ENCODE measurements around the gene UGT1A3. TPM values are rescaled to one million over a fixed set of nuclear protein-coding genes. Genes with fewer than 3 reads are reported as not detected.

The UGT1A3 gene
- total RNA-seq, 1 donor from 2014 or later = not detected

- no peak overlapping the region for H3K4me3 Mint-ChIP-seq
- DNase-seq (no peak), ATAC-seq (ENCODE audit: low read depth) (no peak)
- ChIA-PET POLR2A (no interaction called here), CTCF (no interaction called here)
- no peaks in the 10 kb centered on the region for H3K9me3 Mint-ChIP-seq
- H3K4me1 Mint-ChIP-seq = no peaks in the 10 kb centered on the region
- peaks cover 20% of the 10 kb centered on the region for H3K27me3 Mint-ChIP-seq
- H3K36me3 Mint-ChIP-seq (ENCODE audit: low read depth) = no peaks in the 10 kb centered on the region
- TF ChIP-seq CTCF (IDR thresholded peaks at IDR 0.05) = no peak
- intact Hi-C loops (cut with micrococcal nuclease) = no loop called here
- no peak overlapping the region for H3K27ac Mint-ChIP-seq
Observed at GRCh38 chr2:233817995-233818638, 89.3 kb downstream of the UGT1A3 start.

DNA sequence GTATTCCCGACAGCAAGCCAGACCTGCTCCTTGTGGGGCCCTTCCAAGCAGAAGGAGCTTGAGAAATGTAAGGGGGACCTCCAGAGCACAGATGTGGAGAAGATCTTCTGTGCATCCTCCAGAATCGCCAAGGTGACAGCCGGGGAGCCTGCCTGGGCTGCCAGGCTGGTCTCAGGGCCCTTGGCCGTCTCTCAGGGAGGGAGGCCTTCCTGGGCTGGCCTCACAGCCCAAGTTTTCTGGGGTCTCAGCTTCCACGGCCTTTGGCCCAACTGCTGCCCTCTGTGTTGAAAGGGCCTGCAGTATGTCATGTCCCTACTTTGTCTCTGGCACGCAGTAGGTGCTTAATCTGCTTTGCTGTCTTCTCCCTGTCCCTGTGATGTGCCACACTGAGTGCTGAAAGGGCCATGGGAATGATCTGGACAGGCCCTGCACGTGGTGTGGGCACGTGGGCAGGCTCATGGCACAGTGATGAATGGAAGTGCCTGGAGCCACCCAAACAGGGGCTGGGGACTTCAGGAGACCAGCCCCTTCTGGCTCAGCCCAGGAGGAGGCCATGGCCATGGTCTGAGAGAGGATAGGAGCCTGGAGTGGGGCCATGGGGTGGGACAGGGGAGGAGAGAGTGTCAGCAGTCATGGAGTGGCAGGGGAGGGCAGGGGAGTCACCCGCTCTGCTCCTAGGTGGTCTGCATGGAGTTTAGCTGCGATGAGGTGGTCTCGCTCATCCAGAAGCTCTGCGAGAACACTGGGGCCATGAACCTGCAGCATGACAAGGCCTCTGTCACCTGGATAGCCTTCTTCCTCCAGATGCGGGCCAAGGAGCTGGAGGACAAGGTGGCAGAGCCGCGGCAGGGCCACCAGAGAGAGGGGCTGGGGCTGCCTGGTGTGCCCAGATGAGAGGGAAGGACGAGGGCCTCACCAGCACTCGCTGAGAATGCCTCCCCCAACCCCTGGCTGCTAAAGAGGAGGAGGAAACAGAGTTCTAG lies 90.1 kb downstream of the UGT1A3 start:
- intact Hi-C loops (cut with micrococcal nuclease) = no loop called here
- DNase-seq (no peak), ATAC-seq (ENCODE audit: low read depth) (no peak)
- Mint-ChIP-seq H3K9me3 (no peaks in the 10 kb centered on the region), H3K27ac (no peak overlapping the region), H3K4me3 (no peak overlapping the region), H3K4me1 (no peaks in the 10 kb centered on the region), H3K27me3 (peaks cover 20% of the 10 kb centered on the region), H3K36me3 (ENCODE audit: low read depth) (no peaks in the 10 kb centered on the region)
- POLR2A ChIA-PET = no interaction called here
- TF ChIP-seq CTCF (IDR thresholded peaks at IDR 0.05) = no peak
- CTCF ChIA-PET = no interaction called here

- Mint-ChIP-seq H3K27me3 (peaks cover 17% of the 10 kb centered on the region), H3K4me3 (no peak overlapping the region), H3K27ac (no peak overlapping the region), H3K4me1 (no peaks in the 10 kb centered on the region), H3K36me3 (ENCODE audit: low read depth) (no peaks in the 10 kb centered on the region), H3K9me3 (no peaks in the 10 kb centered on the region)
- DNase-seq = no peak
- TF ChIP-seq CTCF (IDR thresholded peaks at IDR 0.05) = no peak
- ATAC-seq (ENCODE audit: low read depth) = no peak
- intact Hi-C loops (cut with micrococcal nuclease) = no loop called here
- ChIA-PET POLR2A (no interaction called here), CTCF (no interaction called here)
Observed at GRCh38 chr2:233819884-233820773, 91.3 kb downstream of the UGT1A3 start.

DNA sequence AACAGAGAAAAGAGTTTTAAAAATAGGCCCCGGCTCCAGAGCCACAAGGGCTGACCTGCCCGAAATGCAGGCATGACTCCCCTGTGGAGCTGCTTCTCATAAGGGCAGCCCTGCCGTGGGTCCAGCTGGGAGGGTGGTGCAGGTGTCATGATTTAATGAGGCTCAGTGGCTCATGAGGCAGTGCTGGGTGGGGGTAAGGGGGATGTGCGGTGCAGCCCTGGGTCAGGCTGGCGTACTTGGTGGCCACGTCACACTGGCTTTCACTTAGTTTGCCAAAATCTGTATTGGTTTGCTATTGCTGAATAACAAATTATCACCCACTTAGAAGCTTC lies 91.9 kb downstream of the UGT1A3 start:
- ATAC-seq (ENCODE audit: low read depth) (no peak), DNase-seq (no peak)
- Mint-ChIP-seq H3K4me3 (no peak overlapping the region), H3K36me3 (ENCODE audit: low read depth) (no peaks in the 10 kb centered on the region), H3K9me3 (no peaks in the 10 kb centered on the region), H3K4me1 (no peaks in the 10 kb centered on the region), H3K27me3 (peaks cover 19% of the 10 kb centered on the region), H3K27ac (no peak overlapping the region)
- intact Hi-C loops (cut with micrococcal nuclease) = no loop called here
- ChIA-PET POLR2A (no interaction called here), CTCF (no interaction called here)
- TF ChIP-seq CTCF (IDR thresholded peaks at IDR 0.05) = no peak

DNA sequence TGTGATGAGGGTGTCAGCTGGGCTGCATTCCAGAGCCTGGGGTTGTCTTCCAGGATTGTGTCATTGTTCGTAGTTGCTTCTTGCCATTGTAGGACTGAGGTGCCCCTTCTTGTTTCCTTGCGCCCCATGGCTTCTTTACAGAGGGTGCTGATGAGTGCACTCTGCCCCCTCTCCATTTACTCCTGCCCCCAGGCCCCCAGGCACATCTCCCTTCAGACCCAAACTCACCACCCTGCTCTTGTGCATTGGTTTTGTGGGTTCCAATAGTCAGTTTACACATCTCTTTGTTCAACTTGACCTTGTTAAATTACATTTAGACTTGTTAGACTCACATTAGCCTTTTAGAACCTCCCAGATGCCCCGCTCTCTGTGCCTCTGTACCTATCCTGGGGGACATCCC lies 92.4 kb downstream of the UGT1A3 start:
- no peaks in the 10 kb centered on the region for H3K4me1 Mint-ChIP-seq

More for the DNA sequence above, 92.4 kb downstream of the UGT1A3 start:
- ChIA-PET POLR2A (no interaction called here), CTCF (no interaction called here)
- ATAC-seq (ENCODE audit: low read depth) = no peak
- Mint-ChIP-seq H3K4me3 (no peak overlapping the region), H3K27me3 (peaks cover 15% of the 10 kb centered on the region), H3K36me3 (ENCODE audit: low read depth) (no peaks in the 10 kb centered on the region), H3K27ac (no peak overlapping the region), H3K9me3 (no peaks in the 10 kb centered on the region)
- TF ChIP-seq CTCF (IDR thresholded peaks at IDR 0.05) = no peak
- intact Hi-C loops (cut with micrococcal nuclease) = no loop called here
- DNase-seq = no peak

Data from activated B cell treated with CpG ODN at 0.5 μM for 24 hours (primary cell).